Fibroblast of skin of left biceps (primary cell): ENCODE measurements around the gene PIK3CD.
"Not testable (repeated sequence)": the region's sequence is repeated elsewhere in the genome, so short reads cannot be mapped to it uniquely, and the experiment has no call there.

ENCODE experiments used
- DNase-seq, 2 experiments: peaks; one replicate each; pipeline ENCODE4 v3.0.0-alpha.2; 2013; ENCODE audit warnings: low read depth in 2 of 2

Gene PIK3CD

DNA sequence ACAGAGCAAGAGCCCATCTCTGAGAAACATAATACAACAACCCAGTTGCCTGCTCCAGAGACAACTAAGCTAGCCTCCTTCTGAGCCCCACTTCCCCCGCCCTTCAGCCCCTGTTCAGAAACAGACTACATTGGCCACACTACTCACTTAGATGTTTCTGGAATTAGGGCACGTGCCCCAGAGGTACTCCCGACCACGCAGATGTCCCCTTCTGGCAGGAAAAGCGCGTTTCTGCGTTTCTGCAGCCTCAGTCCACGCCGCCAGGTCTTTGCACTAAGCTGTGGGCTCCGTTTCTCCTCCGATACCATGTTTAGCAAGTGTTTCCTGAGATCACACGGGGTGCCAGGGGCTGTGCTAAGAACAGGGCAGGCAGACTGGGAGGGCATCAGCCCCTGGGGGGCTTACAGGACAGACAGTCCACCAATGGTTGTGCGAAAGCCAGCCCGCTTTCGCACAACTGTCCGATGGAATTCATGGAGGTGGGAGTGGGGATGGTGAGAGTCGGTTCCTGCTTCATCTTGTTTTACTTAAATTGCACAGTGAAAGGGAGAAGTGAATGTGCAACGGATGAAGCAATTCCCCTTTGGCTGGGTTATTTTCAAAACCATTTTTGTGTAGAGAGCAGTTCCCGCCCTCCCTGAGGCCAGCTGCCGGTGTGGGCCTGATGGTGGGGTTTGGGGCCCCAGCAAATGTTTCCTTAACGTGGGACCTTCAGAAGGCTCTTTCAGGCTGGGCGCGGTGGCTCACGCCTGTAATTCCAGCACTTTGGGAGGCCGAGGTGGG is 2.7 kb downstream of the PIK3CD start:
- no peak for DNase-seq

DNA sequence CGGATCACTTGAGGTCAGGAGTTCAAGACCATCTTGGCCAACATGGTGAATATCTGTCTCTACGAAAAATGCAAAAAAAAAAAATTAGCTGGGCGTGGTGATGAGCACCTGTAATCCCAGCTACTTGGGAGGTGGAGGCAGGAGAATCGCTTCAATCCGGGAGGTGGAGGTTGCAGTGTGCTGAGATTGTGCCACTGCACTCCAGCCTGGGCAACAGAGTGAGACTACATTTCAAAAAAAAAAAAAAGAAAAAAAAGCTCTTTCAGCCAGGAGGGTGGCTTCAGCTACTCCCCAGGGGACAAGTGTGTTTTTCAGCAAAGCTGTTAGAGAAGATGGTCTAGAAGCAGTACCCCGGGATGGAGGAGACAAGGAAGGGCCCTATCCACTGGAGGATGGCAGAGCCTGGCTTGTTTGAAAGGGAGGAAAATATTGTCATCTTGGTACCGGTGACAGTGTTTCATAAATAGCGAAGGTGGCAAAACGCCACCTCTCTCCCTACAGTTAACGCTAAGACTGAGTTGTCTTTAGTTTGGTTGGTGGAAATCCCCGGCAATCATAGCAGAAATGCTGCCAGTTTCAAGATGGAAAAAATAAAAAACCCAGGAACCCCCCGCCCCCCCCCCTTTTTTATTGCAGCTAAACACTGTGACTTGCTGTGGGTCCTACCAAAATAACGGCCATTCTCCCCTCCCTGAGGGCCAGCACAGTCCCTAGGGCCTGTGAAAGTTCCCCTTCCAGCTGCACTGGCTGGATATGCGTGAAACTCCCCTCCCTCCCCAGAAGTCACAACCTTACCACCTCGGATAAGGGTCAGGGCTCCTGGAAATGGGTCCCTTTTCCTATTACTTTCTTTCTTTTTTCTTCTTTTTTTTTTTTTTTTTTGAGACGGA is 3.5 kb downstream of the PIK3CD start:
- no peak for DNase-seq

DNA sequence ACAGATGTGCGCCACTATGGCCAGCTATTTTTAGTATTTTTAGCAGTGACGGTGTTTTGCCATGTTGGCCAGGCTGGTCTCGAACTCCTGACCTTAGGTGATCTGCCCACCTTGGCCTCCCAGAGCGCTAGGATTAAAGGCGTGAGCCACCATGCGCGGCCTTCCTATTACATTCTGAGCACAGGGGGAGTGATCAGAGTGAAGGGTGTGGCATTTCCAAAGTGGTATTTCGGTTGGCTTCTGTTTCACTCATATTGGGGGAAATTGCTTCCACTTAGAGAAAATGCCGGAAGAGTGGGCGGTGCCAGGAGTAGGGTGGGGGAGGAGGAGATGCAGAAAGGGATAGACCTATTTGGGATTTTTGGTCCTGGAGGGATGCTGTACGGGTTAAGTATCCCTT is 4.3 kb downstream of the PIK3CD start:
- no peak for DNase-seq

DNA sequence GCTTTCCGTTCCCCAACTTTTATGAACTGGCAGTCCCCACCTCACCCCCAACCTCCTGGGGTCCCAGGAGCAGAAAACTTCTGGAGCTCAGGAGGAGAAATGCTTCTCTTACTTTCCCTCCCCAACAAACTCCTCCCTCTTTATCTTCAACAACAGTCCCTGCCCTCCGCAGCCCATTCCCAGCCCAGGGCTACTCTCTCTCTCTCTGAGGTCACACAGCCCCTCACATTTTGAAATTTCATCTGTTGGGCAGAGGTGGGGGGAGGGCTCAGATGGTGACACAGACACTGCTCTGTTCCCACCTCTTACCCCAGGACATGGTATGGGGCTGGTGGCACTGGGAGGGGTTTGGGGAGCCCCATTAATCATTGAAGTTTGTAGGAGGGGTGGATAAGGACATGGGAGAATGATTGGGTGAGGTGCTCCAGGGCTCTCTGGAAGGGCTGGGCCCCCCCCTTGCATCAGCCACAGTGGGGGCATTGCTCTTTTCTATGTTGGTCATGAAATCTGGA is 6.0 kb downstream of the PIK3CD start:
- DNase-seq = no peak

DNA sequence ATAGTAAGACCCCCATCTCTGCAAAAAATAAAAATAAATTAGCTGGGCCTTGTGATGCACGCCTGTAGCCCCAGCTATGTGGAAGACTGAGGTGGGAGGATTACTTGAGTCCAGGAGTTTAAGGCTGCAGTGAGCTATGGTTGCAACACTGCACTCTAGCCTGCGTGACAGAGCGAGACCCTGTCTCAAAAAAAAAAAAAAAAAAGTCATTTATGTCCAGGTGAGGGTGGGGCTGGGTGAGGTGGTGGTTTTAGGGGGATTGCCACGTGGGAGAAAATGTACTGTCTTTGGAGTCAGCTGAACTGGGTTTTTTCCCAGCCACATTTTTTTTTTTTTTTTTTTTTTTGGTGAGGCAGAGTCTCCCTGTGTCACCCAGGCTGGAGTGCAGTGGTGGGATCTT is 6.7 kb downstream of the PIK3CD start:
- no peak for DNase-seq

DNA sequence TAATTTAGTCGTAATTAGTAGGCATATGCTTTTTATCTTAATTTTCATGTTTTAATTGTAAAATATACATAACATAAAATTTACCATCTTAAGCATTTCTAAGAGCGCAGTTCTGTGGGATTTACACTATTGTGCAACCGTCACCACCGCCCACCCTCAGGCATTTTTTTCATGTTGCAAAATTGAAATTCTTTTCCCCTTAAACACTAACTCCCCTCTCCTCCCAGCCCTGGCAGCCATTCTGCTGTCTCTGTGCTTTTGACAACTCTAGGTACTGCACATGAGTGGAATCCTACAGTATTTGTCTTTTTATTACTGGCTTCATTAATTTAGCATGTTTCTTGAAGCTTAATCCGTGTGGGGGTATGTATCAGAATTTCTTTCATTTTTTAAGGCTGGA is 7.8 kb downstream of the PIK3CD start:
- peak; percentile 67 to 69 for DNase-seq

DNA sequence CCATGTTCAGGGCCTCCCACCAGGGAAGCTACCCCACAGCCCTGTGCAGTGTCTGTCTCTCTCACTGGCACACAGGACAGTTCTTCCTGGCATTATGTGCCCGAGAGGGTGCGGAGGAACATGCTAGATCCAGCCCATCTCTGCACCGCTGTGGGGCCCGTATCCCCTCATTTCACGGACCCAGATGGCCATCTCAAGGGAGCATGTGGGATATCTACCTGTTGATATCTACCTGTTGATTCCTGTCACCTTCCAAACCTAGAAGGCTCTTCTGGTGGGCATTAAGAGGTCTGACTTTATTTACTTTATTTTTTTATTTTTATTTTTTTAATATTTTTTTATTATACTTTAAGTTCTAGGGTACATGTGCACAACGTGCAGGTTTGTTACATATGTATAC is 11.7 kb downstream of the PIK3CD start:
- DNase-seq = no peak

DNA sequence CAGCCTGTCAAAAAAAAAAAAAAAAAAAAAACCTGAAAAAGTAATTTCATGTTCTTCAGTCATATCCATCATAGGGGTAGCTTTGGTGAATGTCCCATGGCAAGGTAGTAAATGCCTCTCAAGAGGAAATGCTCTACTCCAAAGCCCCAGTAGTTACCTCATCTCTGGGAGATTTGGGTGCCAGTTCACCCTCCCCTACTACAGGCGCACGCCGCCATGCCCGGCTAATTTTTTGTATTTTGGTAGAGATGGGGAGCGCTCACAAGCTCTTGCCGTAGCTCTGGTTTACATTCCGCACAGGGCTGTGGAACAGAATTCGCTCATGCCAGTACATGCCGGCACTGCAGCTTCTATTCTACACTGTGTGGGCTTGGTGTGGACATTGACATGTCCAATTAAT is 13.7 kb downstream of the PIK3CD start:
- no peak for DNase-seq

DNA sequence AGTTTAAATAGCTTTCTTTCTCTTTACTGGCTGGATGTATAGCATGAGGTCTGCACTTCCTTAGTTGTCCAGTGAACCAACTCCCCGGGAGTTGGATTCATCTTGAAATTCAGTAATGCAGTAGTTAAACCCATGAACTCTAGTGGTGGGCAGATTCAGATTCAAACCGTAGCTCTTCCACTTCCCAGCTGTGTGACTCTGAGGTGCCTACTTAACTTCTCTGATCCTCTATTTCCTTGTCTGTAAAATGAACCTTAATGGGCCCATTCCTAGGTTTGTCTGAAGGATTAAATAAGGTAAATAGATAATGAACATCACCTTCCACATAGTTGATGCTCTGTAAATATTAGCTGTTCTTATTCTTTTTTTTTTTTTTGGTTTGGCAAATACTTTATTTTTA is 16.5 kb downstream of the PIK3CD start:
- DNase-seq = no peak

DNA sequence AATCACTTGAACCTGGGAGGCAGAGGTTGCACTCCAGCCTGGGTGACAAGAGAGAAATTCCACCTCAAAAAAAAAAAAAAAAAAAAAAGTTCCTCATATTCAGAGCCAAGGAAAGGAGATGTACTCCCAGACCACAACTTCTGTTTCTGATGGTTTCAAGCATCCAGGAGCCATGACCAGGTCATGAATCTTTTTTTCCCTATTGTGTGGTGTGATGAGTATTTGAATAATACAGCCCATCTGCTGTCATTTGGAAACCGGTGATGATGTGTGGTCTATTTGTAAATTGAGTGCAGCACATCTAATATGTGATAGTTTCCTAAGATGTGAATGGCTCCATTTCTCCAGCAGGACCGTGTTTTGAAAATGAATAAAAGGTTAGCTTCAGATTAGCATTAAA is 18.6 kb downstream of the PIK3CD start:
- DNase-seq = no peak

DNA sequence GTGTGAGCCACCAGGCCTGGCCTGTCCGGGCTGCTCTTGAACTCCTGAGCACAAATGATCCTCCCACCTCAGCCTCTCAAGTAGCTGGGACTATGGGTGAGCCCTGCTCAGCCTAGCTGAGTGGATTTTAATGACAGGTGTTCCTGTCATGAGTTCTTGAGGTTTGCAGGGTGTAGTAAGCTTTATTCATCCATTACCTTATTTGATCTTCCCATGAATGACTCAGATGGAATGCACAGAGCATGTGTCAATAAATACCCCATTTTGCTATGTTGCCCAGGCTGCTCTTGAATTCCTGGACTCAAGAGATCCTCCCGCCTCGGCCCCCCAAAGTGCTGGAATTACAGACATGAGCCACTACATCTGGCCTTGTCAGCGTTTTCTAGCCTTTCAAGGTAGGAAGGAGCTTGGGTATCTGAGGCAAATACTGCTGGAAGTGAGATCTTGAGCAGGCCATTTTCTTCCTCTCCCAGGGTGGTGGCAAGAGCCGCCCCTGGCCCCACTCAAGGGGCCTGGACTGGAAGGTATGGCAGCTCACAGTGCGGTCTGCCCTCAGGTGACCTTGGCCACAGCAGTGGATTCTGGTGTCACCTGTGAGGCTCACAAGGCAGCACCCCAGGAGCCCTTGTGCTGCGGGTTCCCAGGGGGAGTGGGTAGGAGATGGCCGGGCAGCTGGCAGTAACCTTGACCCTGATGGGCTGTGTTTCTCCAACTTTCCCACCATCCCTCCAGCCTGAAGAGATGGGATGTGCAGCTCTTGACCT is 20.0 kb downstream of the PIK3CD start:
- DNase-seq = peak; percentile 41 to 45

DNA sequence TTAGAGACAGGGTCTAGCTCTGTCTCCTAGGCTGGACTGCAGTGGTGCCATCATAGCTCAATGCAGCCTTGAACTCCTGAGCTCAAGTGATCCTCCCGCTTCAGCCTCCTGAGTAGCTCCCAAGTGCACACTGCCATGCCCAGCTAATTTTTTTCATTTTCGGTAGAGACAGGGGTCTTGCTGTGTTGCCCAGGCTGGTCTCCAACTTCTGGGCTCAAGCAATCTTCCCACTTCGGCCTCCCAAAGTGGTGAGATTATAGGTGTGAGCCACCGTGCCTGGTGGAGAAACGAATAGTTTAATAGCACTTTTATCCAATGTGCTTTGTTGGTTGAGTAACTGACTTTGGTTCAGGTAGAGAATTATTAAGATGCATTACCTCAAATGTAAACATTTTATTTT is 20.9 kb downstream of the PIK3CD start:
- DNase-seq = no peak

DNA sequence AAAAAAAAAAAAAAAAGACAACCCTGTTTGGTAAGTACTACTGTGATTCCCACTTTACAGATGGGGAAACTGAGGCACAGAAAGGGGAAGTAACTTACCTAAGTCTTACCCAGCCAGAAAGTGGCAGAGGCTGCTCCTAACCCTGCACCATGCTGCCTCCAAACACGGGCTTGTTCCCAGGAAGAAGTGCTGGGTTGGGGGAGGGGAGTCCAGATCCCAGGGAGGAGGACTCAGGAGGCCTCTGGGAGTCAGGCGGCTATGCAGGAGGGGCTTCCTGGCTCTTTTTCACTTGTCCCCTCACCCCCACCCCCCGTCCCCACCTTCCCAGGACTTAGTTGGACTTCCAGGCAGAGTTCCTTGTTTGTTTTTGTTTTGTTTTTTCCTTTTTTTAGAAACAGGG is 23.9 kb downstream of the PIK3CD start:
- DNase-seq = no peak

DNA sequence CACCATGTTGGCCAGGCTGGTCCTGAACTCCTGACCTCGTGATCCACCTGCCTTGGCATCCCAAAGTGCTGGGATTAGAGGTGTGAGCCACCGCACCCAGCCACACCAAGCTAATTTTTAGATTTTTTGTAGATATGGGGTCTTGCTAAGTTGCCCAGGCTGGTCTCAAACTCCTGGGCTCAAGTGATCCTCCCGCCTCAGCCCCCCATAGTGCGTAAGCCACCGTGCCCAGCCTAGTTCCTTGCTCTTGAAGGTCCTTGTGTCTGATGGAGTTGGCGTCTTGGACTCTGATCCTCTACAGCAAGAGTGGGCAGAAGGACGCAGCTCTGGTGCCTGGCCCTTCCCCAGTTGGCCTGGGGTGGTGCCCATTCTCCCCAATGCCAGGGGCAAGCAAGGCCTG is 24.6 kb downstream of the PIK3CD start:
- DNase-seq = not testable (repeated sequence)

DNA sequence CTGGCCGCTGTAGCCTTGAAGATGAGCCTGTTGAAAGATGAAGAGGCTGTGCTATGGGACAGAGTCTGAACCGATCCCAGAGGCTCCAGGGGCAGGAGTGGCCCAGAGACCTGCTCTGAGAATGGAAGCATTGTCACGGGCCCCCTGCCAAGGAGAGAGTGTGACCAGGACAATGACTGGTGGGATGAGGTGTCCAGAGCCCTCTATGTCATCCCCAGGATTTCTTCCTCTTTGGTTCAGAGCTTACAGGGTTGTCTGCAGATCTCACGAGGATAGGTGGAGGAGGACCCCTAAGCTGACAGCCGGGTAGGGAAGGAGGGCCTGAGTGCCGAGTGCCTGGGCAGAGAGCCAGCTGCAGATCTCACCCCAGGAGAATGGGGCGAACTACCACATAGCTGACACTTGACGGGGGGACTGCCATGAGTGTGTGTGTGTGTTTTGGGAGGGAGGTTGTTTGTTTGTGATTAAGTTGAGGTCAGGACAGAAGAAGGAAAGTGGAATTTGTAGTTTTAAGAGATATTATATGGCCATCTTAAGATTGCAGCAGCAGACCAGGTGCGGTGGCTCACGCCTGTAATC is 25.4 kb downstream of the PIK3CD start:
- DNase-seq = no peak

DNA sequence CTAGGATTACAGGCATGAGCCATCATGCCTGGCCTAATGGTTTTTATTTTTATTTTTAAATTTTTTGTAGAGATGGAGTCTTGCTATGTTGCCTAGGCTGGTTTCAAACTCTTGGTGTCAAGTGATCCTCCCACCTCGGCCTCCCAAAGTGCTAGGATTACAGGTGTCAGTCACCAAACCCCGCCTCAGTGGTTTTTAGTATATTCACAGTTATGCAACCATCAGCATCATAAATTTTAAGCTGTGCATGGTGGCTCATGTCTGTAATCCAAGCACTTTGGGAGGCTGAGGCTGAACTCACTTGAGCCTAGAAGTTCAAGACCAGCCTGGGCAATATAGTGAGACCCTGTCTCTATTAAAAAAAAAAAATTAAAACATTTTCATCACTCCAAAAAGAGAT is 28.6 kb downstream of the PIK3CD start:
- no peak for DNase-seq

DNA sequence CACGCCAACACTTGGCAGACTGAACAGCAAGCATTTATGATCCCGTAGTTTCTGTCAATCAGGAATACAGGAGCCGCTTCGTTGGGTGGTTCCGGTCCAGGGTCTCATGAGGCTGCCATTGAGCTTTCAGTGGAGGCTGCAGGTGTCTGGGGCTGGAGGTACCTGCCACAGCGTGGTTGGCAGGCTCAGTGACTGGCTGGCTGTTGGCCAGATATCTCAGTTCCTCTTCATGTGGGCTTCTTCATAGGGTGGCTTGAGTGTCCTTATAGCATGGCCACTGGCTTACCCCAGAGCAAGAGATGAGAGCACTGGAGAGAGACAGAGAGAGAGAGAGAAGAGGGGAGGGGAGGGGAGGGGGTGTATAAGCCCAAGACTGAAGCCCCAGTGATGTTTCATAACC is 29.3 kb downstream of the PIK3CD start:
- DNase-seq = no peak

DNA sequence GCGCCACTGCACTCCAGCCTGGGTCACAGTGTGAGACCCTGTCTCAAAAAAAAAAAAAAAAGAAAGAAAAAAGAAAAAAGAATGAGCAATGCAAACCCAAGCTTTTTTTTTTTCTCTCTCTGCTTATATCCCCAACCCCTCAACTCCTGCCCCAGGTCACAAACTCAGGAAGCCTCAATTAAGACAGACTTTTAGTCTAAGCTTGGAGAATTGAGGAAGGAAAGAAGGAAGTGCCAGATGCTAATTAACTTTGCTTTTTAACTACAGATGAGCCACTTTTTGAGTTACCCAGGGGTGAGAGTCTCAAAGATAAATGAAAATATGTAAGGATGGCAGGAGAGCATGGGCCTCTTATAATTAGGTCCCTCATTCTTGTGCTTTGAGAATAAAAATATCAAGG is 33.3 kb downstream of the PIK3CD start:
- no peak for DNase-seq

DNA sequence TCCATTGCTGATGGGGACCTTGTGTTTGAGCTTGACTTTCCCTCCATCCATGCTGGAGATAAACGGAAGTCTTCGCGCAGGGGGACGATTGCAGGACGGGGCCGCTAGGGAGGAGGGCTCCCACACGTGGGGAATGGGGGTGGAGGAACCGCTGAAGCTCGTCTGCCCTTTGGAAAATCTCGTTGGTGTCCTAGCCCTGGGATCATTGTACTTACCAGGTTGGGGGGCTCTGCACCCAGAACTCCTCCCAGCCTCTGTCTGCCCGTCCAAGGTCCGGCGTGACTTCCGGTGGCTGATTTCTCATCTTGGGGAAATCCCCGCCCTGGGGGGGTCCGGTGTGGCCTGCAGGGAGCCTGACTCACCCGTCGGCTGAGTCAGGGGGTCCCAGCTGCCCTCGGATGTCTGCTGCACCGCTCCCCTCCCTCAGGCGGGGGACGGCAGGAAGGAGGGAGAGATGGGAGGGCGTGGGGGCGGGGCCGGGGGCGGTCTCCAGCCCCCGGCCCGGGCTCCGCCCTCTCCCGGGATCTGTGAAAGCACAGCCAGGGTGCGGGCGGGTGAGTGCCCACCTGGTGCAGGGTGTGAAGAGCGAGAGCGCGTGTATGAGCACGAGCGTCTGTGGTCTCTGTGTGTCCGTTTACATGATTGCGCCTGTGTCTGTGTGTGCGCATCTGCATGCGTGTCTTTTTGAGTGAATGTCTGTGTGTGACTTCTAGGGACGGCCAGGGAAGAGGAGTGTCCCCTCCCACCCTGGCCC is 35.8 kb downstream of the PIK3CD start:
- peak in 1 of 2 experiments; percentile 30 for DNase-seq

DNA sequence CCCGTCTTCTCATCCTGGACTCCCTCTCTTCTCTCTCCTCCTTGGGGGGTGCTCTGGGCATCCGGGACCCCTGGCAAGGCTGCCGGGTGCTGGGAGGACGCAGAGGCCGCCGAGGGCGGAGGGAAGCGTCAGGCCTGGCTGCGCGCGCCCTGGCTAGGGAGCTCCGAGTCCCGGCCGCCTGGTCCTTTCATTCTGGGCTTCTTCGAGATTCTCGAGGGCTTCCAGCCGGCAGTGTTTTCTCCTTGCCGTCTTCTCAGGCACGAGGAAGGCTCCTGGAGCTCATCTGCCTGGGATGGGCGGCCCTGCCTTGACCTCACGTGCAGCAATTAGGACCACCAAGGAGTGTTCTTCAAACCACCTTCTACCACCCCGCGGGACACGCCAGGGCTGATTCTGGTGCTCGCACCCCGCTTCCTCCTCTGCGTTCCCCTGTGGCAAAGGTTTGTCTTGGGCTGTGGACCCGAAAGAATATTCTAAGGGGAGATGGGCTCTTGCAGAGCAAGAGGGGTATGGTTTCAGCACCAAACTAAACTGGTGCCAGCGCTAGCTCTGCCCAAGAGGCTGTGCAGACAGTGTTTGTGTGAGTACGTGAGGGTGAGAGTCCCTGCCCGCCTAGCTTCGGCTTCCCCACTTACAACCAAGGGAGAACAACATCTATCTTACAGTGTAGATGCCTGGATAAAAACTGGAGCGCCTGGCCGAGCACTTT is 36.5 kb downstream of the PIK3CD start:
- DNase-seq = no peak
